IMR-90 (cell line): ENCODE data around the gene TENM4. TPM values are rescaled to one million over a fixed set of nuclear protein-coding genes. Genes with fewer than 3 reads are reported as not detected.

ENCODE experiments used
- ATAC-seq: fragments of 200-7000 bp; cut with Tn5 transposase; 2 replicates; pipeline ENCODE4 v1.9.1; 2020; ENCODE audit warnings: low read depth, mild to moderate bottlenecking, moderate library complexity
- BruUV-seq: library from RNA; stranded (reverse); fragments of 400-500 nt; replicated peaks from 2 replicates; lab custom pipeline; 2021; lab: Mats Ljungman, UMichigan
- CTCF ChIA-PET: fragments of 300-600 bp; formaldehyde crosslinking; extraction: SDS; loops from one replicate; lab custom pipeline; 2021; ENCODE audit warnings: antibody characterized with exemption; lab: Yijun Ruan, JAX
- POLR2A ChIA-PET: fragments of 300-600 bp; sonication (Branson Sonifier 250); formaldehyde crosslinking; loops from one replicate; lab custom pipeline; 2022; ENCODE audit warnings: antibody characterized with exemption; ENCODE audit not compliant: unreplicated experiment; lab: Charles Lee
- DNase-seq: peaks from one replicate; pipeline ENCODE4 v3.0.0; 2013
- H2AFZ ChIP-seq: replicated peaks from 2 replicates; pipeline ENCODE3; 2013; ENCODE audit warnings: low read length, mild to moderate bottlenecking; ENCODE audit not compliant: poor library complexity
- H2AK5ac ChIP-seq: 2 replicates; pipeline ENCODE4 v1.6.1; 2013; ENCODE audit warnings: low read depth, low read length, inconsistent platforms
- H2AK9ac ChIP-seq: replicated peaks from 2 replicates; pipeline ENCODE3; 2013; ENCODE audit warnings: mild to moderate bottlenecking, low read depth, low read length, moderate library complexity; ENCODE audit not compliant: poor library complexity
- H2BK120ac ChIP-seq: 2 replicates; pipeline ENCODE4 v1.6.1; 2013; ENCODE audit warnings: low read depth, low read length, inconsistent platforms
- H2BK15ac ChIP-seq: 3 replicates; pipeline ENCODE4 v1.6.1; 2013; ENCODE audit warnings: low read depth, low read length, inconsistent platforms
- H2BK20ac ChIP-seq: 2 replicates; pipeline ENCODE4 v1.6.1; 2013; ENCODE audit warnings: low read depth, mild to moderate bottlenecking, inconsistent platforms, low read length, moderate library complexity
- H2BK5ac ChIP-seq: 2 replicates; pipeline ENCODE4 v1.6.1; 2013; ENCODE audit warnings: mild to moderate bottlenecking, low read depth, low read length, inconsistent platforms; ENCODE audit not compliant: poor library complexity, severe bottlenecking
- H3K14ac ChIP-seq: replicated peaks from 2 replicates; pipeline ENCODE4 v1.6.1; 2013; ENCODE audit warnings: low read depth, low read length, inconsistent platforms
- H3K18ac ChIP-seq: 2 replicates; pipeline ENCODE4 v1.6.1; 2013; ENCODE audit warnings: low read depth, low read length, control low read depth
- H3K23ac ChIP-seq: 2 replicates; pipeline ENCODE4 v1.6.1; 2013; ENCODE audit warnings: low read depth, low read length, inconsistent platforms
- H3K27ac ChIP-seq: 2 replicates; pipeline ENCODE4 v1.5.1; 2013; ENCODE audit warnings: mild to moderate bottlenecking, control low read depth, low read length; ENCODE audit not compliant: insufficient read depth
- H3K27me3 ChIP-seq: 2 replicates; pipeline ENCODE4 v1.6.1; 2013; ENCODE audit warnings: low read length; ENCODE audit not compliant: control insufficient read depth, insufficient read depth
- H3K36me3 ChIP-seq: 2 replicates; pipeline ENCODE4 v1.6.1; 2013; ENCODE audit warnings: low read length, mixed read lengths; ENCODE audit not compliant: control insufficient read depth, insufficient read depth
- H3K4ac ChIP-seq: 2 replicates; pipeline ENCODE4 v1.6.1; 2013; ENCODE audit warnings: low read depth, low read length, inconsistent platforms
- H3K4me1 ChIP-seq: 2 replicates; pipeline ENCODE4 v1.6.1; 2013; ENCODE audit warnings: low read length, mixed read lengths; ENCODE audit not compliant: control insufficient read depth, insufficient read depth
- H3K4me2 ChIP-seq: 2 replicates; pipeline ENCODE4 v1.6.1; 2013; ENCODE audit warnings: low read depth, mild to moderate bottlenecking, control low read depth, low read length, moderate library complexity
- H3K4me3 ChIP-seq: 2 replicates; pipeline ENCODE4 v1.5.1; 2013; ENCODE audit warnings: low read depth, mild to moderate bottlenecking, control low read depth, low read length, moderate library complexity; ENCODE audit not compliant: insufficient read depth
- H3K56ac ChIP-seq: 2 replicates; pipeline ENCODE4 v1.6.1; 2013; ENCODE audit warnings: low read length, inconsistent platforms; ENCODE audit not compliant: insufficient read depth; ENCODE audit errors: extremely low read depth
- H3K79me1 ChIP-seq, 2 experiments: 2 replicates each; pipeline ENCODE4 v1.6.1; 2013; ENCODE audit warnings: low read length in 2 of 2, inconsistent platforms in 1 of 2, low read depth in 1 of 2
- H3K9ac ChIP-seq: 2 replicates; pipeline ENCODE4 v1.6.1; 2013; ENCODE audit warnings: low read depth, low read length, control low read depth
- H3K9me1 ChIP-seq: 2 replicates; pipeline ENCODE4 v1.6.1; 2013; ENCODE audit warnings: low read length, inconsistent platforms; ENCODE audit not compliant: insufficient read depth
- H3K9me3 ChIP-seq: 2 replicates; pipeline ENCODE4 v1.6.1; 2013; ENCODE audit warnings: low read length; ENCODE audit not compliant: control insufficient read depth, insufficient read depth
- H4K20me1 ChIP-seq: 2 replicates; pipeline ENCODE4 v1.6.1; 2013; ENCODE audit warnings: low read length, inconsistent platforms; ENCODE audit not compliant: insufficient read depth
- H4K5ac ChIP-seq: 2 replicates; pipeline ENCODE4 v1.6.1; 2013; ENCODE audit warnings: mild to moderate bottlenecking, low read depth, low read length, control low read depth
- H4K8ac ChIP-seq, 2 experiments: 2 replicates each; pipeline ENCODE4 v1.6.1; 2013; ENCODE audit warnings: low read depth in 2 of 2, low read length in 2 of 2, control low read depth in 1 of 2, inconsistent platforms in 1 of 2
- H4K91ac ChIP-seq: 2 replicates; pipeline ENCODE4 v1.6.1; 2013; ENCODE audit warnings: low read depth, low read length, inconsistent platforms; ENCODE audit not compliant: insufficient read depth
- RAD21 ChIP-seq: IDR thresholded peaks from 2 replicates; pipeline ENCODE4 v1.6.1; 2012; ENCODE audit warnings: low read length, improper control_type of control experiment
- RFX5 ChIP-seq: IDR thresholded peaks from 2 replicates; pipeline ENCODE4 v1.8.0; 2012; ENCODE audit warnings: low read depth, mild to moderate bottlenecking, low read length, moderate library complexity
- SMC3 ChIP-seq: fragments of 150-350 bp; IDR thresholded peaks from 2 replicates; pipeline ENCODE4 v1.6.1; 2016; ENCODE audit warnings: low read depth, mild to moderate bottlenecking, antibody characterized with exemption, low read length, moderate library complexity
- WGBS, 2 experiments: methylation state at CpG; one replicate each; pipeline versions ENCODE4 v1.1.5 to v1.1.7; 2013; ENCODE audit warnings: missing lambda C conversion rate in 2 of 2; ENCODE audit not compliant: insufficient read length in 1 of 2; ENCODE audit errors: extremely low coverage in 2 of 2; 5-methylcytosine and 5-hydroxymethylcytosine counted together
- dilution Hi-C: fragments of 300-500 bp; cut with HindIII; formaldehyde crosslinking; loops from one replicate; pipeline ENCODE4 v1.14.3; 2018; ENCODE audit warnings: low sequenced_read_pairs; ENCODE audit not compliant: unreplicated experiment
- in situ Hi-C: fragments of 300-500 bp; cut with MboI; formaldehyde crosslinking; loops from 3 replicates; pipeline ENCODE4 v1.14.3; 2019; ENCODE audit warnings: low sequenced_read_pairs, inconsistent platforms, mixed read lengths
- intact Hi-C: fragments of 100-400 bp; cut with micrococcal nuclease; formaldehyde crosslinking; loops from 2 replicates; pipeline ENCODE4 v1.10.0; 2022
- polyA plus RNA-seq, 3 experiments: library from polyadenylated mRNA; depleted of rRNA; stranded (reverse); fragments of >200 nt; gene quantifications; 2 replicates each; pipeline ENCODE4 v1.2.3, GENCODE V29; 2012; ENCODE audit warnings: low replicate concordance in 1 of 3
- total RNA-seq: library from RNA; depleted of rRNA; stranded (reverse); fragments of >200 nt; gene quantifications from 2 replicates; pipeline ENCODE4 v1.2.3, GENCODE V29; 2012
- TF ChIP-seq, protein P1 (sequence below): conservative IDR thresholded peaks from 2 replicates; pipeline ENCODE4 v1.5.1; 2012; ENCODE audit warnings: mild to moderate bottlenecking, low read depth, low read length, improper control_type of control experiment

The TENM4 gene
- total and polyA plus RNA-seq, 2 of the 4 experiments (the other 2 are of a cell fraction): 7.4 to 9.0 TPM

DNA sequence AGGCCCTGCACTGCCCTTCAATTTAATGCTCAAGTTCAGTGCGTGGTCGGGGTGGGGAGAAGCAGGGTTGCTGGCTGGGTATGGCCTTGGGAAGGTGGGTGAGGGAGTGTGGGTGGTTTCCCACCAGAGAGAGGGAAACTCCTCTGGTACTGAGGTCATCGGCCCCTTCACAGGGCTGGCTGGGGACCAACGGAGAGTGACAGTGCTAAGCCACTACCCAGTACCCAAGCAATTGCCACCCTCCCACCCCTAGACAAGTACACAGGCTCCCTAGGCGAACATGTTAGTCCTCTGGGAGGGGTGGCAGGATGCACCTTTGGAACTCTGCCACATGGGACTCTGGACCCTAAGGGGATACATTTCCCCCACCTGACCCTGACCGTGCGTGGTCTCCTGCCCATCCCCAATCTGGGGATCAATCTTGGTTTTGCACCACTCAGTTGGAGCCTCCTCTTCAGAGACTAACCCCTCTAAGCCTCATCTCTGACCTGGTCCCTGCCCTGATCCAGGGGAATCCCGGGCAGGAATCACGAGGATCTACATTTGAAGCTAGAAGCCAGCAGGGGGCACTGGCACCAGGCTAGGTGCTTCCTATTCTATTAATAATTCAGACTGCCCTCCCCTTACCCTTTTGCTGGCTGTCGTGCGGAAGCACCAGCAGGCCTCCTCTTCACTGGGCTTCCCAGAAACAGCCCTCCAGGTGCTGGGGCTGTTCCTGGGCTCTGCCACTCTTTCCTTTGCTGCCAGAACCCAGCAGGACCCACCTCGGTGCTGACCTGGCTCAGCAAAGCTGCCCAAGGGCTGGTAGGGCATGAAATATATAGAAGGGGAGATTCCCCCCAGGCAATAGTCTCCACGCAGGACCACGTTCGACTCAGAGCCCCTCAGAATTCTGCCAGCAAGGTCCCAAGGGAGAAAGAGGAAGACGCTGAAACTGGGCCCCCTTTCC, 377.7 kb downstream of the TENM4 start:
- H3K56ac ChIP-seq: no peak overlapping the region
- TF ChIP-seq, protein P1, sequence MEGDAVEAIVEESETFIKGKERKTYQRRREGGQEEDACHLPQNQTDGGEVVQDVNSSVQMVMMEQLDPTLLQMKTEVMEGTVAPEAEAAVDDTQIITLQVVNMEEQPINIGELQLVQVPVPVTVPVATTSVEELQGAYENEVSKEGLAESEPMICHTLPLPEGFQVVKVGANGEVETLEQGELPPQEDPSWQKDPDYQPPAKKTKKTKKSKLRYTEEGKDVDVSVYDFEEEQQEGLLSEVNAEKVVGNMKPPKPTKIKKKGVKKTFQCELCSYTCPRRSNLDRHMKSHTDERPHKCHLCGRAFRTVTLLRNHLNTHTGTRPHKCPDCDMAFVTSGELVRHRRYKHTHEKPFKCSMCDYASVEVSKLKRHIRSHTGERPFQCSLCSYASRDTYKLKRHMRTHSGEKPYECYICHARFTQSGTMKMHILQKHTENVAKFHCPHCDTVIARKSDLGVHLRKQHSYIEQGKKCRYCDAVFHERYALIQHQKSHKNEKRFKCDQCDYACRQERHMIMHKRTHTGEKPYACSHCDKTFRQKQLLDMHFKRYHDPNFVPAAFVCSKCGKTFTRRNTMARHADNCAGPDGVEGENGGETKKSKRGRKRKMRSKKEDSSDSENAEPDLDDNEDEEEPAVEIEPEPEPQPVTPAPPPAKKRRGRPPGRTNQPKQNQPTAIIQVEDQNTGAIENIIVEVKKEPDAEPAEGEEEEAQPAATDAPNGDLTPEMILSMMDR: peak; percentile 48
- TF ChIP-seq RFX5 (no peak), RAD21 (peak; percentile 48), SMC3 (peak; percentile 42)
- H3K18ac ChIP-seq: no peak overlapping the region; the same call in 1 of the 2 replicates
- no peaks in the 10 kb centered on the region for H4K20me1 ChIP-seq
- POLR2A ChIA-PET: no interaction called here
- H3K9me3 ChIP-seq: no peaks in the 10 kb centered on the region
- H3K4ac ChIP-seq: no peak overlapping the region
- H2AK5ac ChIP-seq: 0 out of 2 replicates have a peak overlapping the region, but pooled peaks have one; percentile 22
- no TSS peak for BruUV-seq
- no peak overlapping the region for H2AK9ac ChIP-seq
- H3K4me1 ChIP-seq: peaks cover 13% of the 10 kb centered on the region; the same call in 1 of the 2 replicates
- in situ Hi-C loops (no loop called here), dilution Hi-C loops (no loop called here), intact Hi-C loops (loop anchor here (1.0 kb wide), 1 partner anchor 430 kb away; no protein-coding TSS in a partner anchor)
- no peak overlapping the region for H3K4me2 ChIP-seq
- no peak overlapping the region for H3K9ac ChIP-seq
- peaks cover 1% of the 10 kb centered on the region; the same call in 1 of the 2 replicates for H3K36me3 ChIP-seq
- no peak overlapping the region for H4K91ac ChIP-seq
- no peak overlapping the region for H3K4me3 ChIP-seq
- H4K5ac ChIP-seq: peak overlapping the region; percentile 30; the same call in 1 of the 2 replicates
- H3K23ac ChIP-seq: no peak overlapping the region
- H2AFZ ChIP-seq: peak overlapping the region; percentile 48
- peak; percentile 60 for ATAC-seq
- no peaks in the 10 kb centered on the region for H3K27me3 ChIP-seq
- no peak overlapping the region for H2BK15ac ChIP-seq
- no peak overlapping the region for H2BK120ac ChIP-seq
- CTCF ChIA-PET: interaction anchor here (0.5 to 1.6 kb wide), 4 partner anchors 8 to 93 kb away, joined by 3 to 4 read pairs (median 3); no protein-coding TSS in a partner anchor
- WGBS, 2 experiments: 94% methylated on average over 3 of the region's 16 CpGs; no CpG with 5 or more reads in 1 of the 2 experiments
- no peak overlapping the region for H2BK5ac ChIP-seq
- no peak overlapping the region for H2BK20ac ChIP-seq
- H3K27ac ChIP-seq: no peak overlapping the region
- H3K14ac ChIP-seq: no peak overlapping the region
- peak; percentile 41 for DNase-seq
- H4K8ac ChIP-seq: no peak overlapping the region
- H3K9me1 ChIP-seq: 0 out of 2 replicates have a peak, but pooled peaks cover 5% of the 10 kb centered on the region
- no peaks in the 10 kb centered on the region for H3K79me1 ChIP-seq
